NCI-H748 treated with DMSO at 0.1 percent for 48 hours (cell line): ENCODE results near the gene CPSF2.
"Not testable (repeated sequence)": the region's sequence is repeated elsewhere in the genome, so short reads cannot be mapped to it uniquely, and the experiment has no call there.

Source experiments
- DNase-seq: peaks from one replicate; lab custom pipeline; 2025; lab: John Stamatoyannopoulos, UW

Gene CPSF2

GRCh38 chr14:92160619-92161018 is 38.9 kb downstream of the CPSF2 start:
- no peak for DNase-seq

- DNase-seq: no peak
Measured at GRCh38 chr14:92161521-92161920, 39.8 kb downstream of the CPSF2 start.

DNA sequence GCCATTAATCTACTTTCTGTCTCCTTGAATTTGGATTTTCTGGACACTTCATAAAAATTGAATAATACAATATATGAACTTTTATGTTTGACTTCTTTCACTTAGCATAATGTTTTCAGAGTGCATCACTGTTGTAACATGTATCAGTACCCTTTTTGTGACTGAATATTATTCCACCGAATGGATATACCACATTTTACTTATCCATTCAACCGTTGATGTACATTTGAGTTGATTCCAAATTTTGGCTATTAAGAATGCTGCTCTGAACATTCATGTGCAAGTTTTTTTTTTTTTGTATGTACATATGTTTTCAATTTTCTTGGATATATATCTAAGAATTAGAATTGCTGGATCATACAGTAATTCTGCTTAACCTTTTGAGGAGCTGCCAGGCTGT is 43.2 kb downstream of the CPSF2 start:
- DNase-seq: no peak

GRCh38 chr14:92173668-92174067 is 51.9 kb downstream of the CPSF2 start:
- no peak for DNase-seq

DNA sequence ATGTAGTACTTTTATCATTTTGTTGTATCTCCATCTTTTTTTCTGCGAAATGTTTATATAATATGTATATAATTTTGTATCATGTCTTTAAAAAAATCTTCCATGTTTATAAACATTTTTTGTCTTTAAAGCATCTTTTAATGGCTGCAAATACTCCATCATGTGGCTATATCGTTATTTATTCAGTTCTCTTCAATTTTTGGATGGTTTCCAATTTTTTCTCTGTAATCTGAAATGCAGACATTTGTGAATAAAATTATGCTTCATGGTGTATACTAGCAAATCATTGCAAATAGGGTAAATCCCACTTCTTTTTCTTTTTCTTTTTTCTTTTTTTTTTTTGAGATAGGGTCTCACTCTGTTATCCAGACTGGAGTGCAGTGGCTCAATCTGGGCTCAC is 54.0 kb downstream of the CPSF2 start:
- no peak for DNase-seq

DNA sequence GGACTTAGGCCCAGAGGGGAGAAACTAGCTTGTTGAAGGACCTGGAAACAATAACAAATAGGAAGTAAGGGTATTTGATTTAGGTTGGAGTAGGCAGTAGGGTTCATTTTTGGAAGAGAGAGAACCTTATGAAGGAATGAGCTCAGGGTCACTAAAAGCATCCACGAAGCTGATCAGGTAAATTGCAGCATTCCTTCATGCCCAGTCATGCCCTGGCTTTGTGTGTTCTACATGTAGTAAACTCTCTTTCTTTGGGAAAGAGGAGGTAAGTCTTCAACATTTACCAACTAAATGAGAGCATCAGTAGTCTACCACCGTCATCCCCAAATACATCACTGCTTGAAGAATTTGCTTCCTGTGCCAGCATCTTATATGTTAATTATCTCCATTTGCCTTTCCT is 54.7 kb downstream of the CPSF2 start:
- no peak for DNase-seq

GRCh38 chr14:92179178-92179577 is 57.4 kb downstream of the CPSF2 start:
- not testable (repeated sequence) for DNase-seq

DNA sequence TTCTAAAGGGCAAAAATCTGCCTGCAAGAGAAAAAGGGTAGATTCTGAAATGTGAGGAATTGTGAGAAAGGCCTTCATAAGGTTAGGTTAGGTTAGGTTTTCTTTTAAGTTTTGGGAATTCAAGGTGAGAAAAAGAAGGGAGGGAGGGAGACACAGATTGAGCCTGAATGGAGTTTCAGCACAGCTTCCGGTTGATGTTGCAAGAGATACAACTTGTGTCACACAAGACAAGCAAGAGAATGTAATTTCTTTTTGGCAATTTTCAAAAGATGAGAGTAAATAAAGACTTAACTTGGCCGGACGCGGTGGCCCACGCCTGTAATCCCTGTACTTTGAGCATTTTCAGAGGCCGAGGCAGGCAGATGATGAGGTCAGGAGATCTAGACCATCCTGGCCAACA is 63.8 kb downstream of the CPSF2 start:
- no peak for DNase-seq

DNA sequence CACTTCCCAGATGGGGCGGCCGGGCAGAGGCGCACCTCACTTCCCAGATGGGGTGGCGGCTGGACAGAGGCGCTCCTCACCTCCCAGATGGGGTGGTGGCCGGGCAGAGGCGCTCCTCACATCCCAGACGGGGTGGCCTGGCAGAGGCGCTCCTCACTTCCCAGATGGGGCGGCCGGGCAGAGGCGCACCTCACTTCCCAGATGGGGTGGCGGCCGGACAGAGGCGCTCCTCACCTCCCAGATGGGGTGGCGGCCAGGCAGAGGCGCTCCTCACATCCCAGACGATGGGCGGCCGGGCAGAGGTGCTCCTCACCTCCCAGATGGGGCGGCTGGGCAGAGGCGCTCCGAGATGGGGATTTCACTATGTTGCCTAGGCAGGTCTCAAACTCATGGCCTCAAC is 65.8 kb downstream of the CPSF2 start:
- not testable (repeated sequence) for DNase-seq

GRCh38 chr14:92190768-92191167 is 69.0 kb downstream of the CPSF2 start:
- DNase-seq: no peak

- DNase-seq: no peak
Measured at GRCh38 chr14:92198804-92199203, 77.0 kb downstream of the CPSF2 start.

- no peak for DNase-seq
Measured at GRCh38 chr14:92199763-92200162, 78.0 kb downstream of the CPSF2 start.

GRCh38 chr14:92203116-92203515 is 81.3 kb downstream of the CPSF2 start:
- no peak for DNase-seq

GRCh38 chr14:92204792-92205191 is 83.0 kb downstream of the CPSF2 start:
- DNase-seq: no peak

DNA sequence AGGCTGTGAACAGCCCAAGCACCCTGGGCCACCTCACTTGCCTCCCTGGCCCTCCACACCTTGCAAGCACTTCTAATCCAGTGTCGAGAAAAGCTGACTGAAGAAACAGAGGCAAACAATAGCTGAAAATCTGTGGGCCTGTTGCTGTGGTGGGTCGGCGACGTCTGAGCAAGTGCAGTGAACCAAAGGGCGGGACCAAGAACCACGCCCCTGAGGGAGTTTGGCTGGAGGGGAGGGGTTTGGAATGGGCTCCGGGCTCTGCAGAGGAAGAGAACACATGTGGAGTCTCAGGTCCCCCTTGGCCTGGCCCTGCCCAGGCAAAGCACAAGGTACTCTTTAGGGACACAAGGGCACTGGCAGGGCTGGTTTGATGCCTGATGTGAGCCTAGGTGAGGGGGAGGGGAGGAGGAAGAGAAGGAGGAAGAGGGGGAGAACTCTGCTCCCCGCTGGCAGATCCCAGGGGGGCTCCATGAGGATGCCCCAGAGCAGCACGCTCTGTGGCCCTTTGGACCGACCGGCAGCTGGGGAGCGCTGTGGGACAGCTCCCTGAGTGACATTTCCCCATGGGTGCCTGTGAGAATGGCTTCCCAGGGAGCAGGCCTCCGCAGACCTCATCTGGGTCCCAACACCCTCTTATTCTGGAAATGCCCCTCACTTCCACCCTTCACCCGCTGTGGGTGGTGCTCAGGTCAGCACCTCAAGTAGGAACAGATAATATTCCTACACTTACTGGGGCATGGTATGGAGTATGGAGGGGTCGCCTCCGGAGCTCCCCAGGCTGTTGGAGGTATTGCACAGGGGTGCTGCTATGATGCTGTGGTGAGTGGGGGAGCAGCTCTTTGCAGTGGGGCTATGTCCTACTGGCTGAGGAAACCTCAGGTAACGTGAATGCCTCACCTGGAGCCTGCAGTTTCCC is 85.5 kb downstream of the CPSF2 start:
- no peak for DNase-seq

GRCh38 chr14:92207928-92208265 is 86.1 kb downstream of the CPSF2 start:
- no peak for DNase-seq

GRCh38 chr14:92209141-92209540 is 87.4 kb downstream of the CPSF2 start:
- no peak for DNase-seq

- DNase-seq: not testable (repeated sequence)
Measured at GRCh38 chr14:92213125-92213524, 91.4 kb downstream of the CPSF2 start.

DNA sequence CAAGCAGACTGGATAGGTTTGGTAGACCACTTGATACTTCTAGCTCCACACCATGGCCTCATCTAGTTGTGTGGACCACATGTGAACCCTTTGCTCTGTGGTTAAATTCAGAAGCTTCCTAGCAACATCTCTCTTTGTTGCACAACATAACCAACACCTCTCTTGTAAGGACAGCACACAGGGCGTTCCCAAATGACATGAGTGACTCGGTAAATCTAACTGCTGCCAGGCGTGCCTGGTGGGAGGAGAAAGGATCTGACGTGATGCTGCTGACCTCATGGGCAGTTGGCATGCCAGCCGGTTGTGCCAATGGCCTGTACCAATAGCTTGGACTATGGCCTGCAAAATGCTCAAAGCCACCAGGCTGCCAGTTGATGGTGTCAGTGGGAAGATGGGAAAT is 93.8 kb downstream of the CPSF2 start:
- no peak for DNase-seq

- DNase-seq: no peak
Measured at GRCh38 chr14:92217936-92218335, 96.2 kb downstream of the CPSF2 start.
